ENCODE data around the gene TACC3. TPM values are rescaled to one million over a fixed set of nuclear protein-coding genes. Genes with fewer than 3 reads are reported as not detected.
A peak's percentile ranks its signal among the peaks of the same experiment; 100 is the strongest.

Gene TACC3
- total and polyA plus RNA-seq, 9 donors = 2.1 to 10.4 (median 6.0) TPM

DNA sequence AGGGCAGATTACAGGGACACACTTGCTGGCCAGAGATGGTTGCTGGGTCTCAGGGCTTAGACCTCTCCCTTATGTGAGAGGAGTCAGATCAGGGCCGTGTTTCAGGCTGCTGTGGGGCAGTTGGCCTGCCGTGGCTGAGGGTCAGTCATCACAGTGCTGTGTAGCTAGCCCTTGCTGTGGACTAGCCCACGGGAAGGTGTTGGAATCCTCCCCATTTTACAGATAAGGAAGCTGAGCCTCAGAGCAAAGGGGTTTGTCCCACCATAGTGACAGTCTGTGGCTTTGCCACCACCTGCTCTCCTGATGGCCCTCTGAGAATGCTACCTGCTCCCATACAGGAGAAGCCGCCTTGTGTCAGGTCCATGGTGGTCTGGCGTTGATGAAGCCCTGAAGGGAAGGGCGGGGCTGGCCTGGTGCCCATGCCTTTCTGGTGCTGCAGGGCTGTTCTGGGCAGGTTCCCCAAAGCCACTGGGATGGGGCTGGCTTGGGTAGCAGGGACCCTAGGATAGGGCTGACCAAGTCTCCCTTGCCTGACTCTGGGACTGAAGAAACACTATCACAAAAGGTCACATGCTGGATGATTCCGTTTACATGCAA lies 34.8 kb upstream of the TACC3 start:
- Histone ChIP-seq H3K36me3 (no peaks in the 10 kb centered on the region), H3K4me3 (no peak overlapping the region), H3K27me3 (no peaks in the 10 kb centered on the region), H3K9me3 (no peaks in the 10 kb centered on the region), H3K27ac (no peak overlapping the region), H3K4me1 (ENCODE audit: insufficient read depth) (peaks cover 4% of the 10 kb centered on the region)
- WGBS, 3 donors = 39 to 49% (median 48%) methylated on average over 7 of the region's 7 CpGs
- intact Hi-C loops (cut with DNase I) = no loop called here
- peak in 1 of 5 donors; percentile 48 for DNase-seq
- TF ChIP-seq, protein P1, sequence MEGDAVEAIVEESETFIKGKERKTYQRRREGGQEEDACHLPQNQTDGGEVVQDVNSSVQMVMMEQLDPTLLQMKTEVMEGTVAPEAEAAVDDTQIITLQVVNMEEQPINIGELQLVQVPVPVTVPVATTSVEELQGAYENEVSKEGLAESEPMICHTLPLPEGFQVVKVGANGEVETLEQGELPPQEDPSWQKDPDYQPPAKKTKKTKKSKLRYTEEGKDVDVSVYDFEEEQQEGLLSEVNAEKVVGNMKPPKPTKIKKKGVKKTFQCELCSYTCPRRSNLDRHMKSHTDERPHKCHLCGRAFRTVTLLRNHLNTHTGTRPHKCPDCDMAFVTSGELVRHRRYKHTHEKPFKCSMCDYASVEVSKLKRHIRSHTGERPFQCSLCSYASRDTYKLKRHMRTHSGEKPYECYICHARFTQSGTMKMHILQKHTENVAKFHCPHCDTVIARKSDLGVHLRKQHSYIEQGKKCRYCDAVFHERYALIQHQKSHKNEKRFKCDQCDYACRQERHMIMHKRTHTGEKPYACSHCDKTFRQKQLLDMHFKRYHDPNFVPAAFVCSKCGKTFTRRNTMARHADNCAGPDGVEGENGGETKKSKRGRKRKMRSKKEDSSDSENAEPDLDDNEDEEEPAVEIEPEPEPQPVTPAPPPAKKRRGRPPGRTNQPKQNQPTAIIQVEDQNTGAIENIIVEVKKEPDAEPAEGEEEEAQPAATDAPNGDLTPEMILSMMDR (IDR thresholded peaks at IDR 0.05) = no peak
- TF ChIP-seq POLR2A (IDR thresholded peaks at IDR 0.05) (no peak), EP300 (IDR thresholded peaks at IDR 0.05) (no peak)

GRCh38 chr4:1690698-1691097 lies 30.6 kb upstream of the TACC3 start:
- H3K4me3 ChIP-seq = no peak overlapping the region
- DNase-seq = peak in 1 of 5 donors; percentile 17
- no peaks in the 10 kb centered on the region for H3K4me1 ChIP-seq (ENCODE audit: insufficient read depth)
- TF ChIP-seq EP300 (IDR thresholded peaks at IDR 0.05) = no peak
- TF ChIP-seq, protein P1 (IDR thresholded peaks at IDR 0.05) = no peak
- no peak for TF ChIP-seq POLR2A (IDR thresholded peaks at IDR 0.05)
- 81 to 93% (median 83%) methylated on average over 3 of the region's 3 CpGs for WGBS, 3 donors
- no peaks in the 10 kb centered on the region for H3K36me3 ChIP-seq
- intact Hi-C loops (cut with DNase I) = loop anchor here in 3 of 4 donors (5.0 kb wide), 1 partner anchor 37 kb away; no protein-coding TSS in a partner anchor
- H3K27ac ChIP-seq = no peak overlapping the region
- no peaks in the 10 kb centered on the region for H3K27me3 ChIP-seq
- no peaks in the 10 kb centered on the region for H3K9me3 ChIP-seq

DNA sequence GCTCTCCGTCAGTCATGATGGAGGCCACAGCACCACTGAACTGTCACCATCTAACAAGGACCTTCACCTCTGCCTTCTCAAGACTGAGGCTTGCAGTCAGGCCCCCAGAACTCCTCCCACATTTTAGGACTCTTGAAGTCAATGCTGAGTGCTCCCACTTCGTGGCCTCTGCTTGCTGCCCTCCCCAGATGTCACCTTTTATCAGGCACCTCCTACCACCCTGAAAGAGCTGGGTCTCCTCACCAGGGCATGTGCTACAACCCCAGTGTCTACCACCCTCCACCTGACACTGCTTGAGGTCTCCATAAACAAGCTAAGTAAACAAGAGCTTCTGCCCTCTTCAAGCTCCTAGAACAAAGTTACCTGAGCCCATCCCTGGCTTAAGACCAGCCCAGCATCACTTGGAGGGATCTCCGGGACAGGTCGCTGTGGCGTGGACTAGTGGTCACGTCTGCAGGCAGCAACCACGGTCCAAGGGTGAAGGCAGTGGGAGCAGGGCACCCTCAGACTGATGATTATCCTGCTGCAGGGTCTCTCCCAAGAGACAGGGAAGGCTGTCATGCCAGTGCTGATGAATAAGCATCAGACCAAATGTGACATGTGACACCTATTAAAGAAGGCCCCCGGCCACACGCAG lies 29.5 kb upstream of the TACC3 start:
- Histone ChIP-seq H3K4me3 (no peak overlapping the region), H3K4me1 (ENCODE audit: insufficient read depth) (no peaks in the 10 kb centered on the region), H3K9me3 (no peaks in the 10 kb centered on the region), H3K36me3 (no peaks in the 10 kb centered on the region), H3K27me3 (no peaks in the 10 kb centered on the region), H3K27ac (no peak overlapping the region)
- DNase-seq = peak in 1 of 5 donors; percentile 21
- 79 to 89% (median 80%) methylated on average over 9 of the region's 9 CpGs for WGBS, 3 donors
- intact Hi-C loops (cut with DNase I) = loop anchor here in 3 of 4 donors (5.0 kb wide), 1 partner anchor 35 kb away; no protein-coding TSS in a partner anchor
- TF ChIP-seq EP300 (IDR thresholded peaks at IDR 0.05) (no peak), POLR2A (IDR thresholded peaks at IDR 0.05) (no peak)
- TF ChIP-seq, protein P1 (IDR thresholded peaks at IDR 0.05) = no peak

DNA sequence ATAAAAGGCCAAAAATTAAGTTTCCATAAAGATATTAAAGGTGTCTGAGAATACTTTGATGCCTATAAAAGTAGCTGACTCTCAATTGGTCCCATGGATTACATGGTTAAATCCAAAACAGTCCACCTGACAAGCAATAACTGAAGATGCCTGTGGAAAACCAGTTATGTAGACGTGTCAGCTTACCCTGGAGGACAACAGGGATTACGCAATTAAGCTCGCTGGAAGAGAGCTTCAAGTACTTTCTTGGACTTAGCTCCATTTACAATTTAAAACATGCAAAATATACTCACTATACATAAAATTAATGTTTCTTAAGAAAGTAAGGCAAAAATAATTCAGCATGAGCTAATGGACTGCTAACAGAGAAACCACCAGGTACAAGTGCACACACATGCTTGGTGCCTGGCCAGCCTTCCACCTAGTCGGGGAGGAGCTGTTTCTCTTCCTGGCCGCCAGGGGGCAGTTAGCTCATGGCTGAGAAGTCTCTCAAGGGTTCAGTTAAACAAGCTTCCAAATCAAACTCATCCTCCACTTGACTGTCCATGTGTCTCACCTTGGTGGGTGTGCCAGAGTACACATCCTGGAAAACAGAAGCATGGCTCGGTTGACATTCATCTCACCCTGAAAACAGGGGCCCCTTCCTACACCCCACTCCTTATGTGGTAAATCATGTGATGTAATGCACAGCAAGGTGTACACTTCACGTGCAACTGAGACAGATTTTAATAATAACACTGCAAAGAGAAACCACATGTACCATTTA lies 28.0 kb upstream of the TACC3 start:
- intact Hi-C loops (cut with DNase I) = loop anchor here in 3 of 4 donors (5.0 kb wide), 1 partner anchor 34 kb away; no protein-coding TSS in a partner anchor
- no peaks in the 10 kb centered on the region for H3K36me3 ChIP-seq
- TF ChIP-seq POLR2A (IDR thresholded peaks at IDR 0.05) = no peak
- TF ChIP-seq, protein P1 (IDR thresholded peaks at IDR 0.05) = peak; percentile 69 to 72 (median 70)
- H3K9me3 ChIP-seq = no peaks in the 10 kb centered on the region
- no peaks in the 10 kb centered on the region for H3K4me1 ChIP-seq (ENCODE audit: insufficient read depth)
- no peaks in the 10 kb centered on the region for H3K27me3 ChIP-seq
- peak; percentile 55 to 76 (median 73) for DNase-seq
- H3K27ac ChIP-seq = no peak overlapping the region
- WGBS, 3 donors = 43 to 48% (median 45%) methylated on average over 7 of the region's 7 CpGs
- H3K4me3 ChIP-seq = no peak overlapping the region
